GM19023 (cell line): ENCODE measurements around the gene INTS4.
A peak's percentile ranks its signal among the peaks of the same experiment; 100 is the strongest.
"Not testable (repeated sequence)": the region's sequence is repeated elsewhere in the genome, so short reads cannot be mapped to it uniquely, and the experiment has no call there.

Experiments used
- ATAC-seq: cut with Tn5 transposase; IDR thresholded peaks from one replicate; pipeline ENCODE4 v1.9.1; 2021; ENCODE audit warnings: mild to moderate bottlenecking, moderate library complexity; ENCODE audit not compliant: unreplicated experiment

INTS4 gene, protein sequence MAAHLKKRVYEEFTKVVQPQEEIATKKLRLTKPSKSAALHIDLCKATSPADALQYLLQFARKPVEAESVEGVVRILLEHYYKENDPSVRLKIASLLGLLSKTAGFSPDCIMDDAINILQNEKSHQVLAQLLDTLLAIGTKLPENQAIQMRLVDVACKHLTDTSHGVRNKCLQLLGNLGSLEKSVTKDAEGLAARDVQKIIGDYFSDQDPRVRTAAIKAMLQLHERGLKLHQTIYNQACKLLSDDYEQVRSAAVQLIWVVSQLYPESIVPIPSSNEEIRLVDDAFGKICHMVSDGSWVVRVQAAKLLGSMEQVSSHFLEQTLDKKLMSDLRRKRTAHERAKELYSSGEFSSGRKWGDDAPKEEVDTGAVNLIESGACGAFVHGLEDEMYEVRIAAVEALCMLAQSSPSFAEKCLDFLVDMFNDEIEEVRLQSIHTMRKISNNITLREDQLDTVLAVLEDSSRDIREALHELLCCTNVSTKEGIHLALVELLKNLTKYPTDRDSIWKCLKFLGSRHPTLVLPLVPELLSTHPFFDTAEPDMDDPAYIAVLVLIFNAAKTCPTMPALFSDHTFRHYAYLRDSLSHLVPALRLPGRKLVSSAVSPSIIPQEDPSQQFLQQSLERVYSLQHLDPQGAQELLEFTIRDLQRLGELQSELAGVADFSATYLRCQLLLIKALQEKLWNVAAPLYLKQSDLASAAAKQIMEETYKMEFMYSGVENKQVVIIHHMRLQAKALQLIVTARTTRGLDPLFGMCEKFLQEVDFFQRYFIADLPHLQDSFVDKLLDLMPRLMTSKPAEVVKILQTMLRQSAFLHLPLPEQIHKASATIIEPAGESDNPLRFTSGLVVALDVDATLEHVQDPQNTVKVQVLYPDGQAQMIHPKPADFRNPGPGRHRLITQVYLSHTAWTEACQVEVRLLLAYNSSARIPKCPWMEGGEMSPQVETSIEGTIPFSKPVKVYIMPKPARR

DNA sequence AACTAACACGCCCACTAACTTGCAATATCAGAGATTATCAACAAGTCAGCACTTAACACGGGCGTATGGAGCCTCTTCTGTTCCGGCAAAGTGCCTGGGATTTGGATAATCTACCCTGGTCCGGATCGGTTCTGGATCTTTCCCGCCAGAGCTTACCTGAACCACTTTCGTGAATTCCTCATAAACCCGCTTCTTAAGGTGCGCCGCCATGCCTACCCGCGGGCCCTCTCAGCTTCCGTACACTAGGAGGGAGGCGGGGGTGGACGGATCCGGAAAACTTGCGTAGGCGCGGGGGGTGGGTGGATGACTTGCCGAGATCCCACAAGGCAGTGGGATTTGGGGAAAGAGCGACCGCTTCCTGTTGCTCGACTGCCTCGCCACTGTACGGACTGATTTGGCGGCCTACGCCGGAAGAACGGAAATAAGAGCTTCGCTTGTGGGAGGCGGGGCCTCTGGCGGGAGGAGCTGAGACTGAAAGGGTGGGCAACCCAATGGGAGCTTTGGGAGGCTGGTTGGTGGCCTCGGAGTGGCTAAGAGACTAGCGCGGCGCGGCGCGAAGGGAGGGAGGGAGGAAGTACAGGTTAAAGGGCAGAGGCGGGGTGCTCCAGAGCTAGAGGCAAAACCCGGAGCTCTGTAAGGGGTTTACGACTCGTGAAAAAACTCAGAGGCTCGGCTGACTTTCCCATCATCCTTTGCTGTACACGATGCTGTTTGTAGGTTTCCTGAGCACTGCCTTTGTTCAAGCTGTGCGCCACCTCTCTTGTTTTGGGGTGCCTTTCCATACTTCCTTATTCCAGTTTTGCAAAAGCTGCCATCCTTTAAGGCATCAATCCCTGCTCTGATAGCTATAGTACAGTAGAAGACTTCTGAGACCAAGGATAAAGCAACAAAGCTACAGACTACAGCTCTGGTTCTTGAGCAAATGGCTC lies at the start of gene INTS4:
Gene INTS4, minus strand, starts transcription at position 235 of the 929 bp plus-strand sequence. Its CDS starts 25 bp downstream, at position 210.
- peak; percentile 99 for ATAC-seq

DNA sequence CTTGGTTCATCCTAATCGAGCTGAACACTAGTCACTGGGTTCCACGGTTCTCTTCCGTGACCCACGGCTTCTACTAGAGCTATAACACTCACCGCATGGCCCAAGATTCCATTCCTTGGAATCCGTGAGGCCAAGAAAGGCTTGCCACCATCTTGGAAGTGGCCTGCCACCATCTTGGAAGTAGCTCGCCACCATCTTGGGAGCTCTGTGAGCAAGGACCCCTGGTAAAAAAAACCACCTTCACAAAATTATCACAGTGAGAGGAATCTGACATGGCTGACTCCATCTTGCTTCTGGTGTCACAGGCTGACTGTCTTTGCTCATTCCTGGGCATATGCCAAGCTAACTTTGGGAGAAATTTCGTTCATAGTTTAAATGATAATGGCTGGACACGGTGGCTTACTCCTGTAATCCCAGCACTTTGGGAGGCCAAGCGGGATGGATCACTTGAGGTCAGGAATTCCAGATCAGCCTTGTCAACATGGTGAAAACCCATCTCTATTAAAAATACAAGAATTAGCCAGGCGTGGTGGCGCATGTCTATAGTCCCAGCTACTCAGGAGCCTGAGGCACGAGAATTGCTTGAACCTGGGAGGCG lies 47.5 kb upstream of the INTS4 start:
- no peak for ATAC-seq

DNA sequence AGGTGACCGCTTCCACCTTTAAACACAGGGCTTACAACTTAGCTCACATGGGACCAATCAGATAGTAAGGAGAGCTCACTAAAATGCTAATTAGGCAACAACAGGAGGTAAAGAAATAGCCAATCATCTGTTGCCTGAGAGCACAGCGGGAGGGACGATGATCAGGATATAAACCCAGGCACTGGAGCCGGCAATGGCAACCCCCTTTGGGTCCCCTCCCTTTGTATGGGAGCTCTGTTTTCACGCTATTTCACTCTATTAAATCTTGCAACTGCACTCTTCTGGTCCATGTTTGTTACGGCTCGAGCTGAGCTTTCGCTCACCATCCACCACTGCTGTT lies 46.9 kb upstream of the INTS4 start:
- not testable (repeated sequence) for ATAC-seq

DNA sequence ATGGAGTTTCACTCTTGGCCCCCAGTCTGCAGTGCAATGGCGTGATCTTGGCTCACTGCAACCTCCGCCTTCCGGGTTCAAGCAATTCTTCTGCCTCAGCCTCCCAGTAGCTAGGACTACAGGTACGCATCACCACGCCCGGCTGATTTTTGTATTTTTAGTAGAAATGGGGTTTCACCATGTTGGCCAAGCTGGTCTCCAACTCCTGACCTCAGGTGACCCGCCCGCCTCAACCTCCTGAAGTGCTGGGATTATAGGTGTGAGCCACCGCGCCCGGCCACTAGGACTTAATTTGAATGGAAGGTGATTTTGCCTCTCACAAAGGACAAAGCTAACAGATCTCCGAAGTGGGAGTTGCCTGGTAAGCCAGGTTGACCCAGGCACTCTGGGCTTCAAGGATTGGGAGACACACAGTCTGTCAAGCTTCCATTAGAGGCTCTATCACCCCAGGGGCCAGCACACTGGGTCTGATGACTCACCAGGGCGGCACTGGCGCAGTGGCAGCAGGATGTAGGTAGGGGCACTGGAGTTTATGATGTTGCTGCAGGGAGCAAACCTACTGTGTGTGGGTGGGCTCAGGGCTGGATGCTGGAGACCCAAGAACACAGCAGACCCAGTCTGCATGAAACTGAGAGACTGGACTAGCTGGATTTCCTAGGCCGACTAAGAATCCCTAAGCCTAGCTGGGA lies 46.4 kb upstream of the INTS4 start:
- ATAC-seq, result no peak

DNA sequence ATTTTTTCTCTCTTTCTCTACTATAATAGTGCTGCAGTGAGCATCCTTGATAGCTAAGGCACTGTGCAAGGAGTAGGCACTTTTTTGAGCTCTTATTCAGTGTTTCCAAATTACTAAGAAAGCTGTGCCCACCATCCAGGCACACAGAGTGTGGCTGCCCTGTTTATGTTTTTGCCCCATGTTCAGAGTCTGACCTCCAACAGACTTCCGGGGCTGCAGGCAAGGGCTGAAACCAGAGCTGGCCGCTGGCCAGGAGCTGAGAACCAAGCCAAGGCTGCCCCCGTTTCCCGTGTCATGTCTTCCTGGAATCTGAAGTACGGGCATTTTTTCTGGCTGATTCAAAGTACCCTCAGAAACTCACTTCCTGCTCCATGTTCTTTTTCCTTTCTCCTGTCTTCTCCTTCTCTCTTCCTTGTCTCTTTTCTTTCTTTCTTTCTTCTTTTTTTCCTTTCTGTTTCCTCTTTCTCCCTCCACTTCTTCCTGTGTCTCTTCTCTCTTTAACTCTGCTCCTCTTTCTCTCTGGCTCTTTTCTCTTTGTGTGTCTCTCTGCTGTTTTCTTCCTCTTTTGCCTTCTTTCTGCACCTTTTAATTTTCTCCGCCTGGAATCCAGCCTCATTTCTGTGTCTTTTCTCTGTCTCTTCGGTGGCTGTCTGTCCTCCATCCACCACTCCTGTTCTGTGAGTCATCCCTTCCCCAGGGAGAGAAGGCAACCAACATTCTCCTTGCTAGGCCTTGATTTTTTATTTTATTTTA lies 45.6 kb upstream of the INTS4 start:
- ATAC-seq, result peak; percentile 62

DNA sequence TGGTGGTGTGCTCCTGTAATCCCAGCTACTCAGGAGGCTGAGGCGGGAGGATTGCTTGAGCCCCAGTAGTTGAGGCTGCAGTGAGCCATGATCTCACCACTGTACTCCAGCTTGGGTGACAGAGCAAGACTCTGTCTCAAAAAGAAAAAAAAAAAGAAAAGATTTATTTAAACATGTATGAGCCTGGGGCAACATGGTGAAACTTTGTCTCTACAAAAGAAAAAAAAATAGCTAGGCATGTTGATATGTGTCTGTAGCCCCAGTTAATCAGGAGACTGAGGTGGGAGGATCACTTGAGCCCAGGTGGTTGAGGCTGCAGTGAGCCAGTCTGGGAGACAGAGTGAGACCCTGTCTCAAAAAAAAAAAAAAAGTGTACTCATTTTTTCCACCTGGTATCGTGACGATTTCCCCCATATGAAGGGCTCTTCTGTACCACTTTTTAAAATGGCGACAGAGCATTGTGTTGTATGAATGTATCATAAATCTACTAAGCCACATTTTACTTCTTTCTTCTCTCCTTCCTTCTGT lies 45.0 kb upstream of the INTS4 start:
- no peak for ATAC-seq

DNA sequence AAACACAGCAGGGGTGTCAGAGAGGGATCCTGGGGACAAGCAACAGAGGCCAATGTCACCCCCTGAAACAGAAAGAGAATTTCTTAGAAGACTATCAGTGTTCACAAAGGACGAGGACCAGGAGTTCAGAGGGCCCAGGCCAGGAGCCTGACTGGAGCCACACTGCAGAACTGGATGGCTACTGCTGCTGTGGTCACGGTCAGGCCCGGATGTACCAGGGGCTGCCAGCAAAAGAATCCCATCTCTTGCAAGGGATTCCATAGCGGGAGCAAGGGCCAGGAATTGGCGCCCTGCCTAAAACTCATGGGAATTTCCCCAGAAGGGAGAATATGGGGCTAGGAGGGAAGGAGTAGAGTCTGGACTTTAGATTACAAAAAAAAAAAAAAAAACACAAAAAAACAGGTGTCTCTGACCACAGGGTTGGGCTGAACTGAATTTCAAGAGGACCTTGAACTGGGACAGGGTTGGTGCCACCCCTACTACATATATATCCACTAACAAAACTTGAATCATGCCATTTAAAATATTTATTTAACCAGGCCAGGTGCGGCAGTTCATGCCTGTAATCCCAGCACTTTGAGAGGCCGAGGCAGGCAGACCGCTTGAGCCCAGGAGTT lies 44.3 kb upstream of the INTS4 start:
- ATAC-seq, result no peak

DNA sequence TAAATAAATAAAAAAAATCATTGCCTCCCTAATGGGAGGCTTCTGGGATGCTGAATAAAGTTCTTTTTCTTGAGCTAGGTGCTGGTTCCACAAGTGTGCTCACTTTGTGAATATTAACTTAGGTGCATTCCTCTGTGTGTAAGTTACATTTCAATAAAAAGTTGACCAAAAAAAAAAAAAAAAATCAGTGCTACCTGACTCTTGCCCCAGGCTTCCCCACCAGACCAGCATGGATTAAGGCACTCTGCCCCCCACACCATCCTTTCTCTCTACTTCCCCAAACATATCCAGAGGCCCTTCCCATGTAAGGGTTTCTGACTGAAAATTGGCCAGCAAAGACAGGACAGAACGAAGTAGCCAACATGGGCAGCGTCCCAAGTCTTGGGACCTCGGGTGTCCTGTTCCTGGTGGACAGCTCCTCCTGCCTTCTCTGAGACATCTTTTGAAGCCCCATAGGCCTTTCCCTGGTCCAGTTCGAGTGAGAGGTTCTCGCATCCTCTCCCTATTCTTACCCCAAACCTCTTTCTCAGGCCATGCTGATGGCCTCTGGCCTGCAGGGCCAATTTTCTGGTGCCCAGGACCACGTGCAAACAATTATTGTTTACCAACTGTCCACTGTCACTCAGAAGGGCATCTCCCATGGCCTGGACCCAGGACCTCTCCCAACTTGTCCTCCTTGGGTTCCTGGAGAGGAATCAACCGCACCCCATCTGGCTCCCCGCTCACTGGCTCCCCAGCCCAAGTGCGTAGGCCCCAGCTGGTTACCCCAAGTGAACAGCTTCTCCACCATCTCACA lies 43.6 kb upstream of the INTS4 start:
- no peak for ATAC-seq

DNA sequence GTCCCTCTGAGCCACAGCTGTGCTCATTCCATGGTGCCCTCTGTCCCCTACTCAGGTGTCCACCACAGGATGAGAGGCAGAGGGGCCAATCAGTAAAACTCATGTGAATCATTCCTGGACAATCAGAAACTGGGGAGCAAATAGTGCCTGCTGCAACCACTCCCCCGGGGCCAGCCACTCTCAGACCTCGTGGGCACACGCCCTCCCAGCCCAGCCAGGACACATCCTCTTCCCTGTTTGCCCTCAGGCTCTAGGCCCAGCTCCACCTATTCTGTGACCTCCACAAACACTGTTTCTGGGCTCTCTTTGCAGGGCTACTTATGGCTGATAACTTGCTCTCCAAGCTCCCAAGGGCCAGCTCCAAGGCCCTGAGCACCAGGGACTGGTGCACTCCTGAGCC lies 42.6 kb upstream of the INTS4 start:
- ATAC-seq, result no peak

DNA sequence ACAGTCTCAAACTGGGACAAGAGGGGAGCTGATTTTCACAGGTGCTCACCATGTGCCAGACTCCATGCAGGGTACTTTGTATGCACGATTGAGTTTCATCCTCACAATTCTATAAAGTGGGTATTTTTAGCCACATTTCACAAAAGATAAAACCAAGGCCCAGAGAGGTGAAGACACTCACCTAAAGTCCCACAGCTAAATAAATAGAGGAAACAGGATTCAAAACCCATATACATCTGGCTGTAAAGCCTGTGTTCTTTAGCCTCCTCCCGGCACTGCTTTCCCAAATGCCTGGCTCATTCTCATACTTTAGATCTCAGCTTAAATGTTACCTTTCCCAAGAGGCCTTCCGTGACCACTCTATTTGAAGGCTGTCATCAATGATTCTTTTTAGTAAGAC lies 41.8 kb upstream of the INTS4 start:
- ATAC-seq, result no peak

DNA sequence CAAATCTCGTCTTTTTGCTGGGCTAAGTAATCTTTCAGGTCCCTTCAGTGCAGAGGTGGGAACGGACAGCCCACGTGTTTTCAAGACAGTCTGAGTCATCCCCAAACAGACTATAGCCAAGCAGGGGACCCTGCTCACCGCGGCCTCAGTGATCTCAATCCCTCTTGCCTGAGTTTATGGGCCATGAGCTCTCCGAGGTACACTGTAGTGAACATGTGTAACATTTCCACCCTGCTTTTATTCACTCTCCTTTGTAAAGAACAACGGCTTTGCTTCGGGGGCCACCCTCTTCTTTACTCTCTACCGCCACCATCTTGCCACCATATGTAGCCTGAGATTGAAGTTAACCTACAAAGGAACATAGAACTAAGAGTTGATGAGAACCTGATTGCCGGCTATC lies 40.2 kb upstream of the INTS4 start:
- ATAC-seq, result no peak

DNA sequence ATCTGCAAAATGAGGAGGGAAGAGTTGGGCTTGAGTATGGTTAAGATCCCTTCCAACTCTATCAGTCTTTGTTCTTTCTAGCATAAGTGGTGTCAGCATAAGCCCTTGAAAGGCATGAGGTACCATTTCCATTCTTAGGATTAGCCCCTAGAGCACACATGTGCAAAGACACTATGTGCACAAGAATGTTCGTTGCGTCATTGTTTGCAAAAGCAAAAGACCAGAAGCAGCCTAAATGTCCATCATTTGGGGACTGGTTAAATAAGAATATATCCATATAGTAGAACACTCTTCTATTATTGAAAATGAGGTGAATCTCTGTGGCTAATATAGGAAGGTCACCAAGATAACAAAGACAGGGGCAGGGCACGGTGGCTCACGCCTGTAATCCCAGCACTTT lies 38.6 kb upstream of the INTS4 start:
- ATAC-seq, result no peak

DNA sequence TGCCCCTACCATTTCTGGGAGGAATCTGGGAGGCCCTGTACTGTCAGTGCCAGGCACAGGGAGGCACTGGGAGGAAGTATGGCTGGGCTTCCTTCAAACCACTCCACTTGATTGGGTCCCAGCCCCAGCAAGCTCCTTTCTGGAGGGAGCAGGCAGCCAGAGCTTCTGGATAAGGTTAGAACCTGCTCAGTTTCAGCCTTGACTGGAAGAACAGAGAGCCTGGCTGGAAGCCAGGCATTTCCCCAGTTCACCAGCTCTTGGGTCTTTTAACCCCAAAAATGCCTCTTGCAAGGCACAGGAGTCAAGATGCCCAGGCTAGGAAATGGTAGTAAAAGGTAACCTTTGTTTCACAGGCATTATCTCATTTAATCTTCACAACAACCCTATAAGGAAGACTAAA lies 37.6 kb upstream of the INTS4 start:
- no peak for ATAC-seq

DNA sequence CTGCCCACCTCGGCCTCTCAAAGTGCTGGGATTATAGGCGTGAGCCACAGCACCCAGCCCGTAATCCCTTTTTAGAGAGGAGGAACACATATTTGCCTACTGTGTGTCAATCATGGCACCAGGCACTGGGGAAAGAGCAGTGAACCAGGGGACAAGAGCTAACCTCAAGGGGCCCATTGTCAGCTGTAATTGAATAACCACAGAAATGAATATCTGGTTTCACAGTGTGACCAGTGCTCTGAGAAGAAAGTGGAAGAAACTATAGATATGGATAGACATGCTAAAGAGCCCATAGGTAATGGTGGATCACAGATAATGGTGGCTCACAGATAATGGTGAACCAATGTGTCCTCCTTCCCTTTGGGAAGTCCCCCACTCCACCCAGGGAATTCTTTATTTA lies 37.2 kb upstream of the INTS4 start:
- ATAC-seq, result peak; percentile 77

DNA sequence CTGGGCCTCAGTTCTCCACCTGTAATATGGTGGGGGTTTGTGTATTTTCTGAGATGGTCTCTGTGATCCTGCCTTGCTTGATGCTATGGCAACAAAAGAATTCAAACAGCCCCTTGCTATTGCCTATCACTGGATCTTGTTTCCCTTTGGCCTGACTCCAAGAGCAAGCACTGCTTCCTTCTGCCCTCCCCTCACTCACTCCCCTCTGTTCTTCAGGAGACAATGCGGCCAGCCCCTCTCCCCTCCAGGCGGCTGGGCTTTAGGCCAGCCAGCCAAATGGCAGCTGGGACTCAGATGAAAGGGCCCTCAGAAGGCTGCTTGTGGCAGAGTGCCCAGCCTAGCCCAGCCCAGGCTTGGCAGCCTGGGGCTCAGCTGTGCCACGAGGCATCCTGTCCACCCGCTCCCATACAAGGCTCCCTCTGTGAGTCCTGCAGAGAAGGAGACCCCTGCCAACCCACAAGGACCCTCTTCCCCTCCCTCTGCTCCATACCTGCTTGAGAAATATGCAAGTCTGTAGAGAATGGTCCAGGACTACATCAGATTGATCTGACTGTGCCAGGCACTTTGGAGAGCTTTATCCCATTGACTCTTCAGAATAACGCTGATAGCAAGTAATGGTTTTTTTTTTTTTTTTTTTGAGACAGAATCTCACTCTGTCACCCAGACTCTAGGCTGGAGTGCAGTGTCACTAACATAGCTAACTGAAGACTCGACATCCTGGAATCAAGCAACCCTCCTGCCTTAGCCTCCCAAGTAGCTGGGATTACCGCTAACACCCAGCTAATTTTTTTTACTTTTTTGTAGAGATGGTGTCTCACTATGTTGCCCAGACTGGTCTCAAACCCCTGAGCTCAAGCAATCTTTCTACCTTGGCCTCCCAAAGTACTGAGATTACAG lies 36.2 kb upstream of the INTS4 start:
- no peak for ATAC-seq

DNA sequence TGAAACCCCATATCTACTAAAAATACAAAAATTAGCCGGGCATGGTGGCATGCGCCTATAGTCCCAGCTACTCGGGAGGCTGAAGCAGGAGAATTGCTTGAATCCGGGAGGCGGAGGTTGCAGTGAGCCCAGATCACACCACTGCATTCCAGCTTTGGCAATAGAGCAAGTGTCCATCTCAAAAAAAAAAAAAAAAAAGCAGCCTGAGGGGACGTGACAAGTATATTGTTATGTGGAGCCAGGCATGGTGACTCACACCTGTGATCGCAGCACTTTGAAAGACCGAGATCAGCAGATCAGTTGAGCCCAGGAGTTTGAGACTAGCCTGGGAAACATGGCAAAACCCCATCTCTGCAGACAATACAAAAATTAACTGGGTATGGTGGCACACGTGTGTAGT lies 34.0 kb upstream of the INTS4 start:
- not testable (repeated sequence) for ATAC-seq

DNA sequence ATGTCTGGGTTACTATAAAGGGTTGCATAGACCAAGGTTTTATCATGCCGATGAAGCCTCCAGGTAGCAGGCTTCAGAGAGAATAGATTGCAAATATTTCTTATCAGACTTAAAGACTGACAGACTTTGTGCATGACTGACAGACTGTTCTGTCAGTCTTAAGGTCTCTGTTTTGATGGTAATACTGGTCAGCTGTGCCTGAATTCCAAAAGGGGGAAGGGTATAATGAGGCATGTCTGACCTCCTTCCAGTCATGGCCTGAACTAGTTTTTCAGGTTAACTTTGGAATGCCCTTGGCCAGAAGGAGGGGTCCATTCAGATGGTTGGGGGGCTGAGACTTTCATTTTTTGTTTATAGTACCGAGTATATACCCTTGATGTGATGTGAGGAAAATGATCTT lies 33.3 kb upstream of the INTS4 start:
- no peak for ATAC-seq
